RWPE1 (cell line): Measurements from ENCODE around the gene NFAT5.

Experiments used
- CTCF ChIA-PET: fragments of 350-600 bp; sonication (Branson Sonifier 250); formaldehyde crosslinking; extraction: SDS; loops from one replicate; lab custom pipeline; 2021; lab: Yijun Ruan, JAX
- POLR2A ChIA-PET: fragments of 400-600 bp; formaldehyde crosslinking; extraction: SDS; loops from one replicate; lab custom pipeline; 2020; ENCODE audit warnings: antibody characterized with exemption; ENCODE audit not compliant: low non-redundant PET; lab: Yijun Ruan, JAX
- DNase-seq: peaks from one replicate; pipeline ENCODE4 v3.0.0; 2012; ENCODE audit warnings: low spot score
- H3K27ac ChIP-seq: fragments of 450-650 bp; 2 replicates; pipeline ENCODE4 v1.5.1; 2017
- TF ChIP-seq, protein P1 (sequence below): fragments of 450-650 bp; conservative IDR thresholded peaks from 2 replicates; pipeline ENCODE4 v1.5.1; 2017; ENCODE audit warnings: low read depth, mild to moderate bottlenecking

Gene NFAT5

DNA sequence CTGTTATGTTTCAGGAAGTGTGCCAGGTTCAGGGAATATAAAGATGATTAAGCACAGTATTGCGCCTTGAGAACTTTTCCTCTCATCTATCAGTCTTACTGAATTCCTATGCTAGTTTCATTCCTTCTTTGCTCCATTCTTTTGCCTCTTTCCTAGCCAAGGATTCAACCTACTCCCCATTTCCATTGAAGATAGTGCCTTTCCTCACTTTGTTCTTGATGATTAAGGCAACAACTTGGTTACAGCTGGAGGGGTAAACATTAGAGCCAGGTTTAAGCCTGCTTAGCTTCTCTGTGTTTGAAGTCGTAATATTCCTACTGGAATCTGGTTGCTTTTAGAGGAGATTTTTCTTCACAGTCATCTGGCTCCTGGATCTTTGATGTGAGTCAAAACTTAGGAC lies 85.5 kb downstream of the NFAT5 start:
- POLR2A ChIA-PET: interaction anchor here (0.7 kb wide), 1 partner anchor 9 kb away, joined by 3 read pairs; no protein-coding TSS in a partner anchor
- TF ChIP-seq, protein P1, sequence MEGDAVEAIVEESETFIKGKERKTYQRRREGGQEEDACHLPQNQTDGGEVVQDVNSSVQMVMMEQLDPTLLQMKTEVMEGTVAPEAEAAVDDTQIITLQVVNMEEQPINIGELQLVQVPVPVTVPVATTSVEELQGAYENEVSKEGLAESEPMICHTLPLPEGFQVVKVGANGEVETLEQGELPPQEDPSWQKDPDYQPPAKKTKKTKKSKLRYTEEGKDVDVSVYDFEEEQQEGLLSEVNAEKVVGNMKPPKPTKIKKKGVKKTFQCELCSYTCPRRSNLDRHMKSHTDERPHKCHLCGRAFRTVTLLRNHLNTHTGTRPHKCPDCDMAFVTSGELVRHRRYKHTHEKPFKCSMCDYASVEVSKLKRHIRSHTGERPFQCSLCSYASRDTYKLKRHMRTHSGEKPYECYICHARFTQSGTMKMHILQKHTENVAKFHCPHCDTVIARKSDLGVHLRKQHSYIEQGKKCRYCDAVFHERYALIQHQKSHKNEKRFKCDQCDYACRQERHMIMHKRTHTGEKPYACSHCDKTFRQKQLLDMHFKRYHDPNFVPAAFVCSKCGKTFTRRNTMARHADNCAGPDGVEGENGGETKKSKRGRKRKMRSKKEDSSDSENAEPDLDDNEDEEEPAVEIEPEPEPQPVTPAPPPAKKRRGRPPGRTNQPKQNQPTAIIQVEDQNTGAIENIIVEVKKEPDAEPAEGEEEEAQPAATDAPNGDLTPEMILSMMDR: no peak
- H3K27ac ChIP-seq: no peak overlapping the region
- no peak for DNase-seq
- CTCF ChIA-PET: no interaction called here

DNA sequence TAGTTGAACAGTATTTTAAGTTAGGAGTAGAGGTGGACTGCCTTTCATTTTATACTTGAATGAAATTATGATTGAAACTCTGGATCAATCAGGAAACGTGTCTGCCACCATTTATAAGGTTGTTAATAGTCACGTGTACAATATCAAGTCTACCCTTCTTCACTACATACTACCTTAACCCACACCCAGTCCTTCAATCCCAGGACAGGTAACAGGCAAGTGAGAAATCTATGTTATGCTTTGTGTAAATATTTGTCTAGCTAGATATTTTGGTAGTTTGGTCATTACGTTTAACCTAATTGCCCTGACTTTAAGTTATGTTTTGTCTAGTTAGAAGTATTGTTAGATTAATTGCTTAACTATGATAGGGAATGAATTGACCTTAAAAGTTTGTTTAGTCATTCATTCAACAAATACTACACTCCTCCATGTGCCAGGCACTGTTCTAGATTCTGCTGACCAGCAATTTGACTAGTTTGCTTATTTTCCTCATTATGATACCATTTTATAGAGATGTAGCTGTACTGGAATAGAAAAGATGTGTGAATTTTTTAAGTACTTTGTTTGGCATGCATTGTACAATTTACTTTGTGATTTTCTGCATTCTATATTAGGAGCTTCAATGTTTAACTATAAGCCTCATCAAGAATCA lies 88.6 kb downstream of the NFAT5 start:
- TF ChIP-seq, protein P1: no peak
- CTCF ChIA-PET: no interaction called here
- H3K27ac ChIP-seq: no peak overlapping the region
- DNase-seq: no peak
- POLR2A ChIA-PET: no interaction called here

GRCh38 chr16:69660166-69660565 lies 94.4 kb downstream of the NFAT5 start:
- POLR2A ChIA-PET: interaction anchor here (0.6 kb wide), 1 partner anchor 9 kb away, joined by 3 read pairs; no protein-coding TSS in a partner anchor
- CTCF ChIA-PET: no interaction called here
- TF ChIP-seq, protein P1: no peak
- H3K27ac ChIP-seq: peak overlapping the region; percentile 64
- no peak for DNase-seq

DNA sequence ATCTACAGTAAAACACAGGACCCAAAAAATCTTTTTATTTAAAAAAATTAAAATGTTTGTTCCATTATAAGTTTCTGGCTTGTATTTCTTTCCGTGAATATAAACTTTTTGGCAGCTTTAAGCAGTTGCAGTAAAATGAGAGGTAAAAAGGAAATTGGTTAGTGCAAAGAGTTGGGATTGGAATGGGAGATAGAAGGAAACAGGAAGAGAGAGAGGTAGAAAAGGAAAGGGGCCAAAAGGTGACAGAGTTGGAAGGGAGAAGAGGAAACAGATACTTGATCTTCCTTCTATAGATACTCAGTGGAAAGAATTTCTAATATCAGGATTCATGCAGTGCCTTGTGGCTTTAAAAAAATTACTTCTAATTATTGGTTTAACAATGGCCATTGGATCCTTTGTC lies 97.1 kb downstream of the NFAT5 start:
- TF ChIP-seq, protein P1: no peak
- no peak overlapping the region for H3K27ac ChIP-seq
- ChIA-PET POLR2A (no interaction called here), CTCF (interaction anchor here (0.5 kb wide), 1 partner anchor 108 kb away, joined by 4 read pairs; no protein-coding TSS in a partner anchor)
- no peak for DNase-seq

DNA sequence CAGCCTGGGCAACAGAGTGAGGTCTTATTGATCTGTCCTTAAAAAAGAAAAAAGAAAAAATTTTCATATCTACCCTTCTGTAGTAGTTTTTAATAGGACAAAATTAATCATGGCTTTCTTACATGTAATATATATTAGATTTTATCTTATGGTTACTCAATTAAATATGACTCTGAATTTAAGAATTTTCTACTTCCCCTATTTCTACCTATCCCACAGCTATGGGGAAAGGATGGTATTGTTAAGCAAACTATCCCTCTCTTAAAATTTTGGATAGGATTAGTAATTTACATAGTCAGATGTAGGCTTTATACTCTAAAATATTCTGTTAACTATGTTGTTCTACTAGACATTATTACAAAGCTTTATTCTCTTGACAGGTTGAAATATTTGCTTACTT lies 98.1 kb downstream of the NFAT5 start:
- H3K27ac ChIP-seq: no peak overlapping the region
- CTCF ChIA-PET: interaction anchor here (0.5 kb wide), 1 partner anchor 16 kb away, joined by 4 read pairs; no protein-coding TSS in a partner anchor
- DNase-seq: no peak
- TF ChIP-seq, protein P1: no peak
- POLR2A ChIA-PET: no interaction called here

DNA sequence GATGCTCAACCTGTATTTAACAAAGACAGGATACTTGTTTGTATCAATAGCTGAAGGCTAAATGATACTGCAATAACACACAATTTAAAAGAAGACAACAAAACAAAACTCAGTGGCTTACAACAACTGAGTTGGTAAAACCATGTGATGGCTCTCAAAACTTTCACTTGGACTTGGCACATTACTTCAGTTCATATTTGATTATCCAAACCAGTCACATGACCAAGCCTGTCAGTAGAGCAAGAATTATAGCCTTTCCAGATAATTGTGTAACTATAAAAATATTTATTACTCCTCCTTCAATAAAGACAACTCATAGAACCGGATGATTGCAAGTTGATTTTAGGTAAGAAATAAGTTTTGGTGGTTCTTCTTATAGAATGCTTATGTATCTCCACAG lies 103.8 kb downstream of the NFAT5 start:
- H3K27ac ChIP-seq: no peak overlapping the region; the same call in 1 of the 2 replicates
- POLR2A ChIA-PET: no interaction called here
- TF ChIP-seq, protein P1: no peak

More for the DNA sequence above, 103.8 kb downstream of the NFAT5 start:
- DNase-seq: no peak
- CTCF ChIA-PET: interaction anchor here (0.6 kb wide), 1 partner anchor 26 kb away, joined by 5 read pairs; no protein-coding TSS in a partner anchor
